ENCODE measurements around the gene OSER1. TPM values are rescaled to one million over a fixed set of nuclear protein-coding genes. Genes with fewer than 3 reads are reported as not detected.
"Not testable (repeated sequence)": the region's sequence is repeated elsewhere in the genome, so short reads cannot be mapped to it uniquely, and the experiment has no call there.

OSER1 gene
- polyA plus RNA-seq, 1 donor from 2014 or later, result 43.9 TPM

- no peaks in the 10 kb centered on the region for H3F3A ChIP-seq (ENCODE audit: insufficient read depth, low read length, poor library complexity, severe bottlenecking)
- peaks cover 4% of the 10 kb centered on the region for H3K36me3 ChIP-seq (ENCODE audit: insufficient read depth, low read length)
- no peak overlapping the region for H3K4me2 ChIP-seq (ENCODE audit: low read length)
- TF ChIP-seq MXI1 (conservative IDR thresholded peaks at IDR 0.05; ENCODE audit: poor library complexity, severe bottlenecking) (no peak), CTCF (IDR thresholded peaks at IDR 0.05; ENCODE audit: poor library complexity, severe bottlenecking) (peak; percentile 22)
- H3K9ac ChIP-seq (ENCODE audit: low read length), result no peak overlapping the region
- H3K79me2 ChIP-seq (replicated peaks; ENCODE audit: insufficient read depth, low read length), result no peaks in the 10 kb centered on the region
- no peak overlapping the region for H3K27ac ChIP-seq (ENCODE audit: low read length)
- no peaks in the 10 kb centered on the region for H3K9me2 ChIP-seq (ENCODE audit: insufficient read depth, low read length)
- H4K20me1 ChIP-seq (ENCODE audit: insufficient read depth), result no peaks in the 10 kb centered on the region
- H2AFZ ChIP-seq (ENCODE audit: low read depth, low read length), result no peak overlapping the region
- no peak overlapping the region for H3K4me3 ChIP-seq (ENCODE audit: low read length)
- H3K27me3 ChIP-seq (ENCODE audit: insufficient read depth, low read depth, low read length), result no peaks in the 10 kb centered on the region
- H3K9me3 ChIP-seq (ENCODE audit: low read length), result no peaks in the 10 kb centered on the region
Observed at GRCh38 chr20:44196271-44196670, 14.3 kb downstream of the OSER1 start.

- TF ChIP-seq EP300 (conservative IDR thresholded peaks at IDR 0.05; ENCODE audit: poor library complexity, severe bottlenecking) (no peak), RAD21 (conservative IDR thresholded peaks at IDR 0.05) (no peak), MXI1 (conservative IDR thresholded peaks at IDR 0.05; ENCODE audit: poor library complexity, severe bottlenecking) (no peak), TAF1 (IDR thresholded peaks at IDR 0.05; ENCODE audit: low read depth) (no peak), SMC3 (conservative IDR thresholded peaks at IDR 0.05; ENCODE audit: poor library complexity) (no peak)
- no peak overlapping the region for H3K4me3 ChIP-seq (ENCODE audit: low read length)
- H3K36me3 ChIP-seq (ENCODE audit: insufficient read depth, low read length), result no peaks in the 10 kb centered on the region
Observed at GRCh38 chr20:44195605-44196004, 15.0 kb downstream of the OSER1 start.

GRCh38 chr20:44193801-44194200, 16.8 kb downstream of the OSER1 start:
- no peaks in the 10 kb centered on the region for H3K36me3 ChIP-seq (ENCODE audit: insufficient read depth, low read length)
- H3K4me3 ChIP-seq (ENCODE audit: low read length), result no peak overlapping the region
- H3K79me2 ChIP-seq (replicated peaks; ENCODE audit: insufficient read depth, low read length), result no peaks in the 10 kb centered on the region
- H3F3A ChIP-seq (ENCODE audit: insufficient read depth, low read length, poor library complexity, severe bottlenecking), result no peaks in the 10 kb centered on the region
- no peak overlapping the region for H2AFZ ChIP-seq (ENCODE audit: low read depth, low read length)
- no peaks in the 10 kb centered on the region for H4K20me1 ChIP-seq (ENCODE audit: insufficient read depth)
- H3K9me2 ChIP-seq (ENCODE audit: insufficient read depth, low read length), result no peaks in the 10 kb centered on the region
- H3K9me3 ChIP-seq (ENCODE audit: low read length), result no peaks in the 10 kb centered on the region
- TF ChIP-seq REST (IDR thresholded peaks at IDR 0.05; ENCODE audit: borderline replicate concordance) (no peak), CTCF (IDR thresholded peaks at IDR 0.05; ENCODE audit: poor library complexity, severe bottlenecking) (no peak), EP300 (conservative IDR thresholded peaks at IDR 0.05; ENCODE audit: poor library complexity, severe bottlenecking) (no peak), SMC3 (conservative IDR thresholded peaks at IDR 0.05; ENCODE audit: poor library complexity) (no peak)
- H3K27me3 ChIP-seq (ENCODE audit: insufficient read depth, low read depth, low read length), result no peaks in the 10 kb centered on the region
- H3K4me2 ChIP-seq (ENCODE audit: low read length), result no peak overlapping the region
- no peak overlapping the region for H3K9ac ChIP-seq (ENCODE audit: low read length)
- H3K27ac ChIP-seq (ENCODE audit: low read length), result no peak overlapping the region

More at GRCh38 chr20:44195605-44196004, 15.0 kb downstream of the OSER1 start:
- no peaks in the 10 kb centered on the region for H3K79me2 ChIP-seq (replicated peaks; ENCODE audit: insufficient read depth, low read length)
- H3K9me3 ChIP-seq (ENCODE audit: low read length), result no peaks in the 10 kb centered on the region
- no peak overlapping the region for H3K9ac ChIP-seq (ENCODE audit: low read length)
- H4K20me1 ChIP-seq (ENCODE audit: insufficient read depth), result no peaks in the 10 kb centered on the region
- no peak overlapping the region for H3K27ac ChIP-seq (ENCODE audit: low read length)
- no peak overlapping the region for H2AFZ ChIP-seq (ENCODE audit: low read depth, low read length)
- no peaks in the 10 kb centered on the region for H3K9me2 ChIP-seq (ENCODE audit: insufficient read depth, low read length)
- no peaks in the 10 kb centered on the region for H3F3A ChIP-seq (ENCODE audit: insufficient read depth, low read length, poor library complexity, severe bottlenecking)
- no peak overlapping the region for H3K4me2 ChIP-seq (ENCODE audit: low read length)
- no peaks in the 10 kb centered on the region for H3K27me3 ChIP-seq (ENCODE audit: insufficient read depth, low read depth, low read length)

GRCh38 chr20:44191640-44192039, 18.9 kb downstream of the OSER1 start:
- H3K4me2 ChIP-seq (ENCODE audit: low read length); H3K27ac ChIP-seq (ENCODE audit: low read length); H4K20me1 ChIP-seq (ENCODE audit: insufficient read depth); H3F3A ChIP-seq (ENCODE audit: insufficient read depth, low read length, poor library complexity, severe bottlenecking); H3K4me3 ChIP-seq (ENCODE audit: low read length); H3K9me2 ChIP-seq (ENCODE audit: insufficient read depth, low read length); H3K27me3 ChIP-seq (ENCODE audit: insufficient read depth, low read depth, low read length); H2AFZ ChIP-seq (ENCODE audit: low read depth, low read length); H3K79me2 ChIP-seq (replicated peaks; ENCODE audit: insufficient read depth, low read length); H3K9ac ChIP-seq (ENCODE audit: low read length); H3K9me3 ChIP-seq (ENCODE audit: low read length); H3K36me3 ChIP-seq (ENCODE audit: insufficient read depth, low read length): not testable (repeated sequence)

Data from neural cell (in vitro differentiated cells).